Measurements from ENCODE around the gene G6PC1. TPM values are rescaled to one million over a fixed set of nuclear protein-coding genes. Genes with fewer than 3 reads are reported as not detected.
A peak's percentile ranks its signal among the peaks of the same experiment; 100 is the strongest.
"Not testable (repeated sequence)": the region's sequence is repeated elsewhere in the genome, so short reads cannot be mapped to it uniquely, and the experiment has no call there.

Gene G6PC1
- not detected in 2 replicates for total RNA-seq (2012; rRNA removed)

DNA sequence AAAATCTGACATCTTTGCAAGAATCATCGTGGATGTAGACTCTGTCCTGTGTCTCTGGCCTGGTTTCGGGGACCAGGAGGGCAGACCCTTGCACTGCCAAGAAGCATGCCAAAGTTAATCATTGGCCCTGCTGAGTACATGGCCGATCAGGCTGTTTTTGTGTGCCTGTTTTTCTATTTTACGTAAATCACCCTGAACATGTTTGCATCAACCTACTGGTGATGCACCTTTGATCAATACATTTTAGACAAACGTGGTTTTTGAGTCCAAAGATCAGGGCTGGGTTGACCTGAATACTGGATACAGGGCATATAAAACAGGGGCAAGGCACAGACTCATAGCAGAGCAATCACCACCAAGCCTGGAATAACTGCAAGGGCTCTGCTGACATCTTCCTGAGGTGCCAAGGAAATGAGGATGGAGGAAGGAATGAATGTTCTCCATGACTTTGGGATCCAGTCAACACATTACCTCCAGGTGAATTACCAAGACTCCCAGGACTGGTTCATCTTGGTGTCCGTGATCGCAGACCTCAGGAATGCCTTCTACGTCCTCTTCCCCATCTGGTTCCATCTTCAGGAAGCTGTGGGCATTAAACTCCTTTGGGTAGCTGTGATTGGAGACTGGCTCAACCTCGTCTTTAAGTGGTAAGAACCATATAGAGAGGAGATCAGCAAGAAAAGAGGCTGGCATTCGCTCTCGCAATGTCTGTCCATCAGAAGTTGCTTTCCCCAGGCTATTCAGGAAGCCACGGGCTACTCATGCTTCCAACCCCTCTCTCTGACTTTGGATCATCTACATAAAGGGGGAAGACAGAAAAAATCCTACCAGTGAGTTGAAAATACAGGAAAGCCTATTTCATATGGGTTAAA is at the start of gene G6PC1:
Gene G6PC1, plus strand, starts transcription at position 340 of the 872 bp plus-strand sequence. Its CDS starts 78 bp downstream, at position 418.
- Histone ChIP-seq H3K4me3 (ENCODE audit: low read length) (no peak within 1 kb of the TSS), H3K4me1 (ENCODE audit: control insufficient read depth, insufficient read depth, low read length) (no peaks in the 10 kb centered on the region), H3K27me3 (ENCODE audit: control insufficient read depth, insufficient read depth, low read length) (peaks cover 51% of the 10 kb centered on the region), H3K36me3 (ENCODE audit: insufficient read depth, low read length) (no peaks in the 10 kb centered on the region), H3K4me2 (ENCODE audit: low read length) (no peak within 1 kb of the TSS), H3K9me3 (replicated peaks; ENCODE audit: low read length) (no peaks in the 10 kb centered on the region), H3K9ac (ENCODE audit: low read depth, low read length) (no peak within 1 kb of the TSS)

GRCh38 chr17:42850954-42851353 is 49.6 kb upstream of the G6PC1 start, which contains the start of gene AOC3:
AOC3 (plus strand) TSS chr17:42851199; CDS start chr17:42851344, 145 bp downstream.
- Histone ChIP-seq H3K4me2 (ENCODE audit: low read length) (peak within 1 kb of the TSS; percentile 44), H3K36me3 (ENCODE audit: insufficient read depth, low read length) (no peaks in the 10 kb centered on the region), H3K4me1 (ENCODE audit: control insufficient read depth, insufficient read depth, low read length) (peaks cover 13% of the 10 kb centered on the region), H3K9me3 (replicated peaks; ENCODE audit: low read length) (no peaks in the 10 kb centered on the region), H3K4me3 (ENCODE audit: low read length) (no peak within 1 kb of the TSS), H3K27me3 (ENCODE audit: control insufficient read depth, insufficient read depth, low read length) (peaks cover 17% of the 10 kb centered on the region), H3K9ac (ENCODE audit: low read depth, low read length) (no peak within 1 kb of the TSS)

GRCh38 chr17:42851371-42852240 is 49.0 kb upstream of the G6PC1 start:
- peaks cover 20% of the 10 kb centered on the region for H3K27me3 ChIP-seq (ENCODE audit: control insufficient read depth, insufficient read depth, low read length)
- not testable (repeated sequence) for H3K4me3 ChIP-seq (ENCODE audit: low read length); H3K36me3 ChIP-seq (ENCODE audit: insufficient read depth, low read length); H3K9me3 ChIP-seq (replicated peaks; ENCODE audit: low read length); H3K4me1 ChIP-seq (ENCODE audit: control insufficient read depth, insufficient read depth, low read length); H3K9ac ChIP-seq (ENCODE audit: low read depth, low read length)
- peak overlapping the region; percentile 44 for H3K4me2 ChIP-seq (ENCODE audit: low read length)

- H3K4me3 ChIP-seq (ENCODE audit: low read length) = no peak overlapping the region
- H3K27me3 ChIP-seq (ENCODE audit: control insufficient read depth, insufficient read depth, low read length) = peaks cover 26% of the 10 kb centered on the region
- no peaks in the 10 kb centered on the region for H3K9me3 ChIP-seq (replicated peaks; ENCODE audit: low read length)
- no peaks in the 10 kb centered on the region for H3K36me3 ChIP-seq (ENCODE audit: insufficient read depth, low read length)
- no peak overlapping the region for H3K9ac ChIP-seq (ENCODE audit: low read depth, low read length)
- H3K4me2 ChIP-seq (ENCODE audit: low read length) = no peak overlapping the region
- no peaks in the 10 kb centered on the region for H3K4me1 ChIP-seq (ENCODE audit: control insufficient read depth, insufficient read depth, low read length)
Observed at GRCh38 chr17:42852351-42852750, 48.2 kb upstream of the G6PC1 start.

- no peak overlapping the region for H3K4me3 ChIP-seq (ENCODE audit: low read length)
- H3K4me1 ChIP-seq (ENCODE audit: control insufficient read depth, insufficient read depth, low read length) = no peaks in the 10 kb centered on the region
- H3K27me3 ChIP-seq (ENCODE audit: control insufficient read depth, insufficient read depth, low read length) = peaks cover 26% of the 10 kb centered on the region
- H3K4me2 ChIP-seq (ENCODE audit: low read length) = no peak overlapping the region
- H3K9me3 ChIP-seq (replicated peaks; ENCODE audit: low read length) = no peaks in the 10 kb centered on the region
- no peak overlapping the region for H3K9ac ChIP-seq (ENCODE audit: low read depth, low read length)
- H3K36me3 ChIP-seq (ENCODE audit: insufficient read depth, low read length) = no peaks in the 10 kb centered on the region
Observed at GRCh38 chr17:42853004-42853403, 47.6 kb upstream of the G6PC1 start.

- Histone ChIP-seq H3K36me3 (ENCODE audit: insufficient read depth, low read length) (no peaks in the 10 kb centered on the region), H3K4me1 (ENCODE audit: control insufficient read depth, insufficient read depth, low read length) (no peaks in the 10 kb centered on the region), H3K4me2 (ENCODE audit: low read length) (no peak overlapping the region), H3K4me3 (ENCODE audit: low read length) (no peak overlapping the region), H3K27me3 (ENCODE audit: control insufficient read depth, insufficient read depth, low read length) (peaks cover 32% of the 10 kb centered on the region), H3K9ac (ENCODE audit: low read depth, low read length) (no peak overlapping the region), H3K9me3 (replicated peaks; ENCODE audit: low read length) (no peaks in the 10 kb centered on the region)
Observed at GRCh38 chr17:42853597-42853967, 47.0 kb upstream of the G6PC1 start.

- H3K4me2 ChIP-seq (ENCODE audit: low read length) = no peak overlapping the region
- H3K9ac ChIP-seq (ENCODE audit: low read depth, low read length) = no peak overlapping the region
- no peaks in the 10 kb centered on the region for H3K4me1 ChIP-seq (ENCODE audit: control insufficient read depth, insufficient read depth, low read length)
- H3K27me3 ChIP-seq (ENCODE audit: control insufficient read depth, insufficient read depth, low read length) = peaks cover 32% of the 10 kb centered on the region
- no peak overlapping the region for H3K4me3 ChIP-seq (ENCODE audit: low read length)
- H3K36me3 ChIP-seq (ENCODE audit: insufficient read depth, low read length) = no peaks in the 10 kb centered on the region
- no peaks in the 10 kb centered on the region for H3K9me3 ChIP-seq (replicated peaks; ENCODE audit: low read length)
Observed at GRCh38 chr17:42853968-42854790, 46.4 kb upstream of the G6PC1 start.

DNA sequence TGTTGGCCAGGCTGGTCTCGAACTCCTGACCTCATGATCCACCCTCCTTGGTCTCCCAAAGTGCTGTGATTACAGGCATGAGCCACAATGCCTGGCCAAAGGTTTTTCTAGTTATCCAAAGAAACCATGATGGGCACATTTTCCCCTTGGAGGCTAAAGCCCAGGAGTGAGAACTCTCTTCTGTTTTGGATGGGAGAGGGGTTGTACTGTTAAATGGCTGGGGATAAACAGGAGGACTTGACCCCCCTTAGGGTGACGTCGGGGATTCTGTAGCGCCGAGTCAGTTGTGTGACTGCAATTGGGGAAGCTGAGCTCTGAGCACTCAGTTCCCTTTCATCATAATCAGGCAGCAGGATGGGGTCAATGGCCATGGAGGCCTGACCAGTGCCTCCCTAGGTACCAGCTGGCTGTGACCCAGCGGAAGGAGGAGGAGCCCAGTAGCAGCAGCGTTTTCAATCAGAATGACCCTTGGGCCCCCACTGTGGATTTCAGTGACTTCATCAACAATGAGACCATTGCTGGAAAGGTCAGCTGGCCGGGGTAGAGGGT is 45.5 kb upstream of the G6PC1 start:
- Histone ChIP-seq H3K4me2 (ENCODE audit: low read length) (no peak overlapping the region), H3K36me3 (ENCODE audit: insufficient read depth, low read length) (no peaks in the 10 kb centered on the region), H3K27me3 (ENCODE audit: control insufficient read depth, insufficient read depth, low read length) (peaks cover 27% of the 10 kb centered on the region), H3K4me3 (ENCODE audit: low read length) (no peak overlapping the region), H3K9me3 (replicated peaks; ENCODE audit: low read length) (no peaks in the 10 kb centered on the region), H3K4me1 (ENCODE audit: control insufficient read depth, insufficient read depth, low read length) (no peaks in the 10 kb centered on the region), H3K9ac (ENCODE audit: low read depth, low read length) (no peak overlapping the region)

DNA sequence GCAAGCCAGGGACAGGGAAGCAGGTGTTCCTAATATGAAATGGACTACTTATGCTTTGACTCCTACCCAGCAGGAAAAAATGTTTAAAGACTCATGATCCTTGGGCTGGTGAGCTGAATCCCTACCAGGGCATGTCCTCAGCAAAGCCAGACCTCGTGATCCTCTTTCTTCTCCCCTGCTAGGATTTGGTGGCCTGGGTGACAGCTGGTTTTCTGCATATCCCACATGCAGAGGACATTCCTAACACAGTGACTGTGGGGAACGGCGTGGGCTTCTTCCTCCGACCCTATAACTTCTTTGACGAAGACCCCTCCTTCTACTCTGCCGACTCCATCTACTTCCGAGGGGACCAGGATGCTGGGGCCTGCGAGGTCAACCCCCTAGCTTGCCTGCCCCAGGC is 44.5 kb upstream of the G6PC1 start:
- not testable (repeated sequence) for H3K4me1 ChIP-seq (ENCODE audit: control insufficient read depth, insufficient read depth, low read length); H3K4me3 ChIP-seq (ENCODE audit: low read length); H3K36me3 ChIP-seq (ENCODE audit: insufficient read depth, low read length); H3K4me2 ChIP-seq (ENCODE audit: low read length); H3K9ac ChIP-seq (ENCODE audit: low read depth, low read length); H3K9me3 ChIP-seq (replicated peaks; ENCODE audit: low read length)
- peaks cover 26% of the 10 kb centered on the region for H3K27me3 ChIP-seq (ENCODE audit: control insufficient read depth, insufficient read depth, low read length)

- H3K36me3 ChIP-seq (ENCODE audit: insufficient read depth, low read length); H3K4me3 ChIP-seq (ENCODE audit: low read length); H3K4me1 ChIP-seq (ENCODE audit: control insufficient read depth, insufficient read depth, low read length); H3K9ac ChIP-seq (ENCODE audit: low read depth, low read length); H3K9me3 ChIP-seq (replicated peaks; ENCODE audit: low read length); H3K4me2 ChIP-seq (ENCODE audit: low read length): not testable (repeated sequence)
- H3K27me3 ChIP-seq (ENCODE audit: control insufficient read depth, insufficient read depth, low read length) = peaks cover 24% of the 10 kb centered on the region
Observed at GRCh38 chr17:42856516-42856915, 44.1 kb upstream of the G6PC1 start.

GRCh38 chr17:42857389-42857788 is 43.2 kb upstream of the G6PC1 start:
- Histone ChIP-seq H3K27me3 (ENCODE audit: control insufficient read depth, insufficient read depth, low read length) (peaks cover 29% of the 10 kb centered on the region), H3K9ac (ENCODE audit: low read depth, low read length) (no peak overlapping the region), H3K9me3 (replicated peaks; ENCODE audit: low read length) (no peaks in the 10 kb centered on the region), H3K36me3 (ENCODE audit: insufficient read depth, low read length) (no peaks in the 10 kb centered on the region), H3K4me3 (ENCODE audit: low read length) (no peak overlapping the region), H3K4me2 (ENCODE audit: low read length) (no peak overlapping the region), H3K4me1 (ENCODE audit: control insufficient read depth, insufficient read depth, low read length) (no peaks in the 10 kb centered on the region)
